ENCODE results near the gene MACROD2.
"Not testable (repeated sequence)": the region's sequence is repeated elsewhere in the genome, so short reads cannot be mapped to it uniquely, and the experiment has no call there.

Gene MACROD2

GRCh38 chr20:15012566-15012965, 1017.2 kb downstream of the MACROD2 start:
- TF ChIP-seq ZFX (IDR thresholded peaks at IDR 0.05; ENCODE audit: borderline replicate concordance) (no peak), CTCF (IDR thresholded peaks at IDR 0.05) (no peak)
- H3K27ac ChIP-seq: no peak overlapping the region

- not testable (repeated sequence) for H3K27ac ChIP-seq
These were observed 1021.6 kb downstream of the MACROD2 start for GRCh38 chr20:15016875-15017274.

GRCh38 chr20:15018966-15019365, 1023.6 kb downstream of the MACROD2 start:
- TF ChIP-seq CTCF (IDR thresholded peaks at IDR 0.05) (no peak), ZFX (IDR thresholded peaks at IDR 0.05; ENCODE audit: borderline replicate concordance) (no peak)
- no peak overlapping the region for H3K27ac ChIP-seq

GRCh38 chr20:15020845-15021244, 1025.5 kb downstream of the MACROD2 start:
- no peak for TF ChIP-seq CTCF (IDR thresholded peaks at IDR 0.05)
- TF ChIP-seq ZFX (IDR thresholded peaks at IDR 0.05; ENCODE audit: borderline replicate concordance): no peak
- H3K27ac ChIP-seq: no peak overlapping the region

- TF ChIP-seq ZFX (IDR thresholded peaks at IDR 0.05; ENCODE audit: borderline replicate concordance): no peak
- no peak for TF ChIP-seq CTCF (IDR thresholded peaks at IDR 0.05)
- no peak overlapping the region for H3K27ac ChIP-seq
These were observed 1027.6 kb downstream of the MACROD2 start for GRCh38 chr20:15022921-15023320.

GRCh38 chr20:15026759-15027158, 1031.4 kb downstream of the MACROD2 start:
- TF ChIP-seq ZFX (IDR thresholded peaks at IDR 0.05; ENCODE audit: borderline replicate concordance): no peak
- no peak for TF ChIP-seq CTCF (IDR thresholded peaks at IDR 0.05)
- H3K27ac ChIP-seq: no peak overlapping the region

- TF ChIP-seq CTCF (IDR thresholded peaks at IDR 0.05): no peak
- TF ChIP-seq ZFX (IDR thresholded peaks at IDR 0.05; ENCODE audit: borderline replicate concordance): no peak
- no peak overlapping the region for H3K27ac ChIP-seq
These were observed 1035.5 kb downstream of the MACROD2 start for GRCh38 chr20:15030826-15031225.

GRCh38 chr20:15031546-15032351, 1036.4 kb downstream of the MACROD2 start:
- no peak overlapping the region for H3K27ac ChIP-seq
- TF ChIP-seq ZFX (IDR thresholded peaks at IDR 0.05; ENCODE audit: borderline replicate concordance): no peak
